Hematopoietic multipotent progenitor cell treated with erythropoietin and hydrocortisone succinate and interleukin-3 and kit ligand, for 17 days (in vitro differentiated cells): ENCODE results near the gene TRIM9.
"Not testable (repeated sequence)": the region's sequence is repeated elsewhere in the genome, so short reads cannot be mapped to it uniquely, and the experiment has no call there.

ENCODE experiments used
- DNase-seq: peaks from one replicate; pipeline ENCODE4 v3.0.0-alpha.2; 2015; ENCODE audit warnings: low spot score

TRIM9 gene

DNA sequence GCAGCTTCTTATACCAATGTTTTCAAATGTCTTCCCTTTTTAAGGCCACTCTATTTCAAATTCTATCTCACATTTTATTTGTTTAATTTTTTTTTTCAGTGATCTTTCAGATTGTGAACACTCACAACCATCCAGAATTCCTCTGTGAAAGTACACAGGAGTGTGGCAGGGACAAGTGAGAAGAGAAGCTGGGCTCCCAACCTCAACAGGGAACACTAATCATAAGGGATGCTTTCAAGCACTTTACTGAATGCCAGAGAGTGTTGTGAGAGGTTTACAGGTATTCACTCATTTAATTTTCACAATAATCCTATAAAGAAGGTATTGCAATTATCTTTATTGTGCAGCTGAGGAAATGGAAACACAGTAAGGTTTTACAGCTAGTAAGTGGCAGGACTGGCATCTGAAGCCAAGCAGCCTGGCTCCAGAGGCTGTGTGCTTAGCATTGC, 90.5 kb downstream of the TRIM9 start:
- no peak for DNase-seq

DNA sequence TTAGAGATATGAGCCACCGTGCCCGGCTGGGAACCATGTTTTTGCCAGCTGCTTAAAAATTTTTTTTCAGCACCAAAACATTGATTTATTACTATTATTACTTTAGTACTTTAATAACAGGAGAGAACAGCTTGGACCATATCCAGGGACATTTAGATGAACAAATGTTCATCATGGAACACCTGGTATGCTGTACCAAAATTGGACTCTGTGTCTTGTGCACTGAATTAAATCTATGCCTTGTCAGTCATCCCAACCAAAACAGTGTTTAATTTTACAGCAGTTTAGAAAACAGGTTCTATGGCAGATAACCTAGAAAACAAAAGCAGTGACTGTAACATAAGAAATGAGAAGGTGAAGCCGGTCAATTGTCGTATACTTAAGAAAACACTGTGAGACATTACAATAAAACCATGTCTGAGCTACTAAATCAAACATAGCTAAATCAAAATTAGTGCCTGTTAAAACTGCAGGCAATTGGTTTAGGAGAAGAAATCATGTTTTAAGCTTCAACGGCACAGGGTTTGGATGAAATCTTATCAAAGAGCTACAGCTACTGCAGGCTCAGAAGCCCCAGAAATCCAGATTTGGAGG, 92.4 kb downstream of the TRIM9 start:
- DNase-seq, result no peak

DNA sequence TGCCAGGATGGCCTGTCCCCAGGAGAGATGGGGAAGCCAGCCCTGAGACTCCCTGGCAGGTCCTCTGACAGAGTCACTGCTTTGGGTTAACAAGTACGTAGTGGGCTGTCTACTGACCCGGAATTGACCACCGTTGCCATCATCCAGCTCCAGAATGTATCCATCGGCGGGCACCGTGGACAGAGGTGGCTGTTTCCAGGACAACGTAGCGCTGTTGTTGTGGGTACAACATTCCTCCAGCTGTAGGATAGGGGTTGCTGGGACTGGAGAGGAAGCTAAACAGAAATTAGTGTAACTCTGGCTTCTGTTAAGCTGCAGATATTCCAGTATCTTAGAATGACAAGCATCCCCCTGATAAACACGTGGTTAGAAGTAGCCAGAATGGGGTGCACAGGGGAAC, 94.3 kb downstream of the TRIM9 start:
- DNase-seq, result no peak

DNA sequence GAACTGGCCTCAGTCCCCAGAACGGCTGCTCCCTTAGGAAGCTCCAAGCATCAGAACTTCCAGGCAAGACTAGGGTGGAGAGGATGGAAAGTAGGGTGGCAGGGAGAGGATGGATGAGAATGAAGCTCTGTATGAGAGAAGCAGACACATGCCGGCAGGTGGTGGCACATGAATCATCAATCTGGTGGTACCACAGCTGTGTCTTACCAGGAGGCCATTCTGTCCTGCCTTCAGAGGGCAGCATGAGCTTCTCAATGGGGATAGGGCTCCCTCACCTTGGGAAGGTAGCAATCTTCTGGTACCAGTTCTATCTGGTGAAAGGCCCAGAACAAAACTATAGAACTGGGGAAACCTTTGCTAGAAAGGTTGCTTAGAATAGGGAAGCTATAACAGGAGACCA, 95.2 kb downstream of the TRIM9 start:
- DNase-seq, result no peak

DNA sequence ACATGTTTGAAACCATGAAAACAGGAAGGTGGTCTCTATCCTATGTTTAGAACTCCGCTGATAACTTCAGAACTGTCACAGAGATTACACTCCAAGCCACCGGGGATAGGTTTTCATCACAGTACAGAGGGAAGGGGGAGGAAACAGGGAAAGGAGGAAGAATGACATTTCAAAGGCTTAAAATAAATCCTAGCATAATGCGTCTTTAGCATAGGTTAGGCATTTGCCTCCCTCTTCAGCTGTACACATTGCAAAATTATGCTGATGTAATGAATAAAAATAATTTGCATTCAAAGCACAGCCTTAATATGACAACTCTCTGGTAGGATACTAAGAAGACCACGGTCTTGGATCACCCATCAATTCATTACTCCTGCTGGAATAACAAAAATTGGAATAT, 96.3 kb downstream of the TRIM9 start:
- DNase-seq, result no peak

DNA sequence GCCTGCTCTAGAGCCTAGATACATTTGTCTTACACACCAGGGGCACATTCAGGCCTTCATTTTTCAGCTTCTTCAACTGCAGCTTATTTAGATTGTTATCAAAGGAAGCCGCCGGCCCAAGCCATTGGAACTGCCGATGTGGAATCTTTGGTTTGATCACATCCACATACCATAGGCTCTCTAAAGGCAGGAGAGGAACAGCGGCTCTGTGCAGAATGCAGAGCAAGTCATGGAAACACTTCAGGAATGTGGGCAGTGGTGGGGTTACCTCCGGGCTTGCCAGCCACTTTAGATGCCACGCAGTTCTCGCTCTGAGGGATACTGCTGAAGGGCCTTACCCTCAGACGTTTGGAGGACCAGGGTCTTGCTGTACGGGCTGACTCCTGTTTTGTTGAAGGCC, 97.2 kb downstream of the TRIM9 start:
- no peak for DNase-seq

DNA sequence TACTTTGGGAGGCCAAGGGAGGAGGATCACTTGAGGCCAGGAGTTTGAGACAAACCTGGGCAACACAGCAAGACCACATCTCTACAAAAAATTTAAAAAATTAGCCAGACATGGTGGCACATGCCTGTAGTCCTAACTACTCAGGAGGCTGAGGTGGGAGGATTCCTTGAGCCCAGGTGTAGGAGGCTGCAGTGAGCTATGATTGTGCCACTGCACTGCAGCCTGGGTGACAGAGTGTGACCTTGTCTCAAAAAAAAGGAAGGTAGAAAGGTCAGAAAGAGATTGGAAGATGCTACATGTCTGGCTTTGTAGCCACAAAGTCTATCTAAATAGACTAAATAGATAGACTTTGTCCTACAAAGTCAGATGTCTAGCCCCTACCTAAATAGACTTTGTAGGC, 100.7 kb downstream of the TRIM9 start:
- DNase-seq, result not testable (repeated sequence)

DNA sequence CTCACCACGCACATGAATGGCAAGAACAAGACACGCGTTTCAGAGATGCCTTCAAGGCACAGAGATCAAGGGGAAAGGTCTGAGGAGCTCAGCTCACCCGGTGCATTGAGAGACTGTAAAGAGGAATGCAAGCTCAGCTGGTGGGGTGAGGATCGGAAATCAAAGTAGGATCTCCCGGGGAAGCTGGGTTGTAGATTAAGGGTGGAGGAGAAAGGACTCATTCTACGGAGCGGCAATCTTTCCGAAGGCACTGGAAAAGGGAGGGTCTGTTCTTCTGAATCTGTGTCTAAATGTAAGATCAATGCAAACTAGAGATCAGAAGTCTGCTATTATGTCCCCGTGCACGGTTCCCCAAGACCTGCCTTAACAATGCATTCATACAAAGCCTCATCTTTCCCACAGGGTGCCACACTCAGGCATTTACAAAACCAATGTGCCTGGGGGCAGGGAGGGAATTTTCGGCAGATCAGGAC, 109.0 kb downstream of the TRIM9 start:
- DNase-seq, result no peak

DNA sequence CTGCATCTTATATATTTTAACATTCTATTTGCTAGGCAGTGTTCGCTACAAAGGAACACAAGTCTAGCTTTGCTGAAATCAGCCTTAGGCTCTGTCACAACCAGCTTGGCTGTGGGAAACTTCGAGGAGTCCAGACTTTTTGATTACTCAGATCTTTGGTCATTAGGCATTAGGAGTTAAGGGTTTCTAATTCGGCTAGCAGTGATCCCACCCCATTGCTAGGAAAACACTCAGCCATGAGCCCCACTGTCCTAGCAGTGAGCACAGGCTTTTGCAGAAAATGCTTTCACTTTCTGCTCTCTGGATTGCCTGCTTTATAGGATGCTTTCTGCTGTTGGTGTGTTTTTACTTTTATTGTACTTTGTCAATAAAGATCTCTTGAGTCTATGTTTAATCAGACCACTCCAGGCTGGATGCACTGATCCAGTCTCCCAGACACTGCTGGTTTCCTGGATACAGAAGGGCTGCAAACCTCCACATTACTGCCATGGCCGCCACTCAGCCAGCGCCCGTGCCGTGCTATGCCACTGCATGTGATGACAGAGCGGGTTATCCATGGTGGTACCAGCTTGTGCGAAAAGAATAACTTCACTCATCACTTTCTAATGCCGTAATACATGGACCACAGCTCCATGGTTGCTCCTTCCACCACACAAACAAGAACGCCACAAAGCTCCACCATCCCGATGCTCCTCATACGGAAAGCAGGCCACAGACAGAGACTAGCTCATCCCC, 109.6 kb downstream of the TRIM9 start:
- DNase-seq, result no peak

DNA sequence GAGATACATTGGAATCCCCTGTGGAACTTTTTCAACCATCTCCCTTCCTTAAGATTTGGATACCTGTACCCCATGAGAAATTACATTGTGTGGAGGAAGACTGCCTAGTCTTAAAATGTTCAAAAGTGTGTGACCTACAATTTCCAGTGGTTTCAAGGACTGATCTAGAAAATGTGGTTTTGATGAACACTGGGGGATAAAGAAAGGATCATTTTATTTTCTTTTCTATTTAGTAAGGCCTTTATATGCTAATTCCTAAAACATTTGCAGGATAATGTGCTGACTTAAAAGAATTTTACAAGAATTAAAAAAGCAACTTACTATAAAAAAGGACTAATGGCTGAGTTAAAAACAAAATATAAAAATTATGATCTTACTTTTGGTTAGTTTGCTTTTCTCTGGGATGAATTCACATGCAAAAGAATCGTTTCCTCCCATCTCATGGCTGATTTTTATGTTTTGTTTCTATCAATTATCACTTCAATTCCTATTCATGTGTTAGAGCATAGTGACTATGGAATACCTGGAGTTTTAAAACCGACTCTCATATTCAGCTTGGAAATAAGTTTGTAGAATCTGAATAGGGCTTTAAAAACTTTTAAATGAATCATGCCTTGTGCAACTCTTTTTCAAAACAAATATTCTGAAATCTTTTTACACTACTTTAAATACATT, 110.7 kb downstream of the TRIM9 start:
- DNase-seq, result no peak

DNA sequence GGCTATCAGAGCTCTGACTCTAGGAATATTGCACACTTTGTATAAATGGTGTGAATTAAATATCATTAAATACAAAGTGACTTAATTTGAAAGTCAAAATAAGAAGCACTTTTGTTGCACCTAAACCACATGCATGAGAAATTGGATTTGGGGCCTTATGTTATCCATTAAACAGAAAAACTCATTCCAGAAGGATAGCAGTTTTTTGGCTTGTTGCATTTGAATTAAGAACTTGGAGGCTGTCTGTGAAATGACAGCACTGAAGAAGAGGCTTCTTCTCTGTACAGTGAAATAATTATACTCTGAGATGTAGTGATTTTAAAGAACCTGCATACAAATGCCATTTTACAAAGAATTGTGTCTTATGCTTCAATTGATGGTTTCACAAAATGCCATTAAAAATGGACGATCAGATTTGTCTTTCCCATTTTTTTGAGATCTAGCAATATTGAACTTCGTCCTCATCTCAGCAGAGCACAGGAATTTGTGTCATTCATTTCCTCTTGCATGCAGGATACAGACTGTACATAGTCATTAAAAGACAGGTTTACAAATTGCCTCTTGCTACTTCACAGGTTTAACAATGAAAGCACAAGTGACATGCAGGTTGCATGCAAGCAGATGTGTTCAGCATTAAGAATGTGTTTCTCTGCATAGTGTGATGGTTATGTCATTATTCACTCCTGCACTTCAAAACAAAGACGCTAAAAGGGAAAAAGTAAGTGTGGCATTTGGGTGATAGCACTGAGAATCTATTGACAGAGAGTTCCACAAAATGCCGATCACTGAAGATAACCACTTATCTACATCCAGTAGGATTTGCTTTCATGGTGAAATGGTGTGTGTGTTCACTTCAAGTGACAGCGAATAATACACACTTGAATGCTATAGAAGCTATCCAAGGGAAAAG, 114.7 kb downstream of the TRIM9 start:
- DNase-seq, result no peak

DNA sequence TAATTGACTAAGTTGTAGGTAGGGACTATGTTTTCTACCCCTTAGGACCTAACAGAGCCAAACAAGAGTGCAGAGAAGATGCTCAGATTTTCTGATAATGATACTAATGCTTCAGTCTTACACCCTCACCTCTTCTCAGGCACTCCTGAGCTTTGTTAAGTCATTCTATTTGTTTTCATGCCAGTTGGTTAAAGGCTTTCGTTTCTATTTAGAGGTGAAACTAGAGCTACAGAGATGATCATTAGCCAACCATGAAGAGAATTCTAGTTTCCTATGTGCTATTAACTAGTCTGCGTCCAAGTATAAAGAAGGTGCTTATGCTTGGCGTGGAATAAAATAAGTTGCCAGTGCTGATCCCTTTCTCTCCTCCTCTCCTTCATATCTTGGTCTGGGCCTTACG, 116.0 kb downstream of the TRIM9 start:
- no peak for DNase-seq

DNA sequence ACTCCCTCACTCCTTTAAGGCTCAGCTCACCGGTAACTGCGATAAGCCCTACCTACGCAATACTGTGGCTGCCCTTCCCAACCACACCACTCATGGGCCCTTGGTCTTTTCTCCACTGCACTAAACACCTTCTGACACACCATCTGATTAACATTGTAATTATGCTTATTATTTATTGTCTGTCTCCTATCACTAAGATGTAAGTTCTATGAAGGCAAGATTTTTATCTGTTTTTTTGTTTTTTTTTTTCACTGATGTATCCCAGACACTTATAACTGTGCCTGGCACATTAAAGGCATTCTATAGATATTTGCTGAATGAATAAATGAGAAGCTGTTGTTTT, 116.4 kb downstream of the TRIM9 start:
- DNase-seq, result no peak

DNA sequence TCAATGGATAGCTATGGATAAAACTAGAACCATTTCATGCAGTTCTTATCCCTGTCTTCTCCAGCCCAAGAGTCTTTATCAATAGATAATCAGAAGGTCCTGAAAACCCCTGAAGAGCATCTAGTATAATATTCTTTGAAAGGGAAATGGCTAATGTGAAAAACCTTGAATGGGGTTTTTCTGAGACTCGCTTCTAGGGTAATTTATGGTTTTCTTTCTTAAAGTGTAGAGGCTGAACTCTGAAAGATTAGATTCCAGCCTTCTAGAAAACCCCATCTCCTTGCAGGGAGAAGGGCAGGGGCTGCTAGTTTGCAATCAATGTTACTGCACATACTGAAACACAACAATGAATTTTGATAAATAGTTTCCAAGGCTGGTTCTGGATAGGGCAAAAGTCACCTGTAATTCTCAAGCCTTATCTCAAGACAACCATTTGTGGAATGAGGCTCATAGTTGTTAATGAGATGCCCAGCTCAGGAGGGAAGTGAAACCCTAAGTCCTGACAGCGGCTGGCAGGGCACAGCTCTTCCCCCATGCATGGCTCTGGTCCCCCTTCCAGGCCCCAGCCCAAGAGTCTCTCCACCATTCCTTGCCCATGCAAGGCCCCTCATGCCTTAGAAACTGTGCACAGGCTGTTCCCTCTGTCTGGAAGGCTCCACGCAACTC, 116.9 kb downstream of the TRIM9 start:
- no peak for DNase-seq

DNA sequence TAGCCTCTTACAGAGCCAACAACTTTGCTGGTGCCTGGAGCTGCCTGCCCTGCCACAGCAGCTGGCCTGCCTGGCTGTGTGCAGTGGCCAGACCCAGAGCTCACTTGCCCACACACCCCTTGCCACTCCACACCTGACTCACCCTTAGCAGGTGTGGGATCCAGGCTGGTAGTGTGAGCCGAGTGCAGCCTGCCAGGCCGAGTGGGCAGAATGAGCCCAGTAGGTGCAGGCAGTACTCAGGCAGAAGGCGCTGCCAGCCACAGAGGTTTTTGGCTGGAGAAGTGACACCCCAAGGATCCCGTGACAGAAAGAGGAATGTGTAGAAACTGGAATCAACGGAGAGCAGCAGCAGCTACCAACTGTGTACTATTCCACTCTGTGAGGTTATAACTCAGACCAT, 120.8 kb downstream of the TRIM9 start:
- no peak for DNase-seq

DNA sequence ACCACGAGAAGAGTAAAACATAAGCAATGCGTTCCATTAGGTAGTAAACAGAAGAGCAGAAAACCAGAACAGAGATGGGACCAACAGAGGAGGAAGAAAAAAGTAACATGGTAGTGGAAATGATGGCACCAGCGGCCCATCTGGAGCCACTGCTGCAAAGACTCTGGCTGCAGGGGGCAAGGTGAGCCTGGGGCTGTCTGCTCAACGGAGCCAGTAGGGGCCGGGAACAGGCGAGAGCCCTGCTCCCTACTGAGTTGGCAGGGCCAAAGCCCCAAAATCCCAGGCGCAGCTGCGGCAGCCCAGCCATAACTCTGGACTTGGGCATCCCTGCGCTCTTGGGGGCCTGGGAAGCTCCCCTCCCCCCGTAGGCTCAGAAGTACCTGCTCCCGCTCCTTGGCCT, 122.2 kb downstream of the TRIM9 start:
- no peak for DNase-seq

DNA sequence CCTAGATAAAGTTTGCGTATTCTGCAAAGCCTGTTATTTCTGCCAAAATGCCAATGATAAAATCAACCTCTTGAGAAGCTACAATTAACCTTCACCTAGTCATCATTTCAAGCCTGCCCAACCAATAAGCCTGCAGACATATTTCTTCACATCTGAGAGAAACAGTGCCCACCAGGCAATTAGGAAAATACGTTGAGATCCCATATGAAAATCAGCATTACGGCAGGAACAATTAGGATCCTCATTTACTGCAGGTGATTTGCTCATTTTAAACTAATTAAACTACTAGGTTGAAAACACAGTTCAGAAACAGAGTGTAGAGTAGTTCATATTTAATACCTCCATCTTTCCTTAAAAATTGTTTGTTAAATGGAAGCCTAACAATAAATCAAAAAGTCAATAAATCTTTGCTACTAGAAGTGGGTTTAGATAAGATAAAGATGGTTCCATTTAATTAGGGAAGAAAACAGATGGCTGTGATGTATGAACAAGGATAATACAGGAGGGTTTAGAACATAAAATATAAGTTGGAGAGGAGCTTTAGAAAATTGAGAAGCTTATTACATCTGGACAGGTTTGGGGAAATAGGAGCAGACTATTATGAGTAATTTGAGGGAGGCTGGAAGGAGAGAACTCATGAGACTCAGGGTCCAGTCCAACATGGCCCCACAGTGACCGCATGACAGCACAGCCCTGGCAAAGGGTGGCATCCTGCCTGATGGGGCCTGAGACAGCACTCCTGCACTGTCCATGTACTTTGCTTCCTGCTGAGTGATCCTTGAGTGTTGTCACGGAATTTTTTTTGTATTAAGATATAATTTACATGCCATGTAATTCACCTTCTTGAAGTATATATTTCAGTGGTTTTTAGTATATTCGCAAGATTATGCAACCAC, 123.8 kb downstream of the TRIM9 start:
- DNase-seq, result no peak

DNA sequence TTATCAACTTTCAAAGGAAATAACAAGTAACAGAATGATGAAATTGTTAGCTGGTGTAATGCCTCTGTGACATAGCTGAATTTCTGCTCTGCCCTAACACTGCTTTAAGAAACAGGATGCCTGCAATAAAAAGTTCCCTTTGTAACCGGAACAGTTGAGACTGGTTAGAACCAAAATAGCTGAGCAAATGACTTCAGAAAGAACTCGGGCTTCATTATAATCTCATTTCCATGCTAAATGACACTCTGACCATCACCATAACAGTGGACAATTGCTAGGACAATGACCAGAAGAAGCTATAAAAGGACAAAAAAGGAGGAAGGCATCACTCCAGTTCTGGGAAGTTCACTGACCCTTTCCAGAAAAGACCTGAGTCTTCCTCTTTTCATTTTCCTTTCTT, 127.1 kb downstream of the TRIM9 start:
- DNase-seq, result no peak

DNA sequence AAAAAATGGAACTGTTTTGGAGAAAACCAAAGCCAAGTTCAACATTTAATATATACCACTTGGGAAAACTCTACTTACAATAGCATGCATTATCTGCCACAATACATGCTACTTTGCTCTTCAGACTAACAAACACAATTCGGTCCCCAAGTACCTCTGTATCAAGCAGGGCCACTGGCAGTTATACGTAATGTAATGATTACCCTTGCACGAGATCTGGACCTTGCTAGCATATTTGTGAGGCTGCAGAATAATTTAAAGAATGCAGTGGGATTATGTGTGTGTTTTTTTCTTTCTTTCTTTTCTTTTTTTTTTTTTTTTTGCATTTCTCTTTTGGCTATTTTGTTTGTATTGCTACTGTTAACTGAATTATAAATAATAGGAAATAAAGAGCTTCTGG, 127.8 kb downstream of the TRIM9 start:
- DNase-seq, result no peak

DNA sequence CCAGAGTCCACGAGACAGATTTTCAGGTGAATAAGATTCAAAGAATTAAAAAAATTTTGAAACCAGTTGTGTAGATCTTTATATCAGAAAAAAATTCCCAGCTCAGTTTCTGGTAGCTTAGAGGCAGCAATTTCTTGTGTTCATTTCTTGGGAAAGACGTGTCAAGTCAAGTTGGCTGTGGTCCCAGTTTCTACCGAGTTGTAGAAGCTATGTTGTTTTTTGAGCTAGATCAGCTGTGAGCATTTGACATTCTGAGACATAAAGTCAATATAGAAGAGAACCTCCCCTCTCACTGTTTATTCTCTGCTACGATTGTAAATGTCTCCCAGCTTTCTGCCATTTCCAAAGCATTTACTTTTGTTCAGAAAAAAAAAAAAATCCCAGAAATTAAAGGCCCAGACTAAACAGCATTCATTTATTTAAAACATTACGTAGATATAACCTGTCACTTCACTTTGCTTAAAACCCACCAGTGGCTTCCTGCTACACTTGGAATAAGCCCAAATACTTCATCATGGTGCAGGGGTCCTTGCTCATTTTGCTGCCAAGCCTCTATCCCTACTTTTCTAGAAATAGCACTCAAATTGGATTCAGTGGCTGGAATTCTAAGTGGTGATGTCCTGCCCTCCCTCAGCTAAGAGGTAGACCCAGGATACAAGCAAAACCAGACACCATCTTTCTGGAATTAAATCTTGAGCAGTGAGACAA, 130.1 kb downstream of the TRIM9 start:
- no peak for DNase-seq
